GM23338 (cell line): ENCODE data around the gene SAA1. TPM values are rescaled to one million over a fixed set of nuclear protein-coding genes. Genes with fewer than 3 reads are reported as not detected.

Experiments
- ATAC-seq: fragments of 200-7000 bp; cut with Tn5 transposase; 3 replicates; pipeline ENCODE4 v1.9.1; 2020
- DNase-seq: peaks from one replicate; pipeline ENCODE4 v3.0.0-alpha.2; 2015; ENCODE audit warnings: low spot score
- H2AFZ ChIP-seq: fragments of 200-600 bp; sonication (generic); 2 replicates; pipeline ENCODE4 v1.8.0; 2016; ENCODE audit warnings: antibody characterized with exemption, mild to moderate bottlenecking, moderate library complexity
- H3F3A ChIP-seq: fragments of 200-600 bp; sonication (generic); replicated peaks from 2 replicates; pipeline ENCODE4 v1.8.0; 2017; ENCODE audit warnings: antibody characterized with exemption, mixed run types, low read depth
- H3K27ac ChIP-seq: fragments of 200-600 bp; sonication (generic); 2 replicates; pipeline ENCODE4 v1.6.1; 2016; ENCODE audit warnings: low read depth
- H3K27me3 ChIP-seq: fragments of 200-600 bp; sonication (generic); 2 replicates; pipeline ENCODE4 v1.8.0; 2016; ENCODE audit warnings: mild to moderate bottlenecking, mixed run types, moderate library complexity; ENCODE audit not compliant: insufficient read depth
- H3K36me3 ChIP-seq: fragments of 200-600 bp; sonication (generic); 2 replicates; pipeline ENCODE4 v1.8.0; 2016; ENCODE audit warnings: mild to moderate bottlenecking; ENCODE audit not compliant: insufficient read depth
- H3K4me1 ChIP-seq: fragments of 200-600 bp; sonication (generic); 2 replicates; pipeline ENCODE4 v1.8.0; 2016; ENCODE audit warnings: mild to moderate bottlenecking, moderate library complexity; ENCODE audit not compliant: insufficient read depth
- H3K4me2 ChIP-seq: fragments of 200-600 bp; sonication (generic); 2 replicates; pipeline ENCODE4 v1.7.1; 2017; ENCODE audit warnings: mixed run types
- H3K4me3 ChIP-seq: fragments of 200-600 bp; sonication (generic); 2 replicates; pipeline ENCODE4 v1.6.1; 2016; ENCODE audit warnings: mixed run types
- H3K79me2 ChIP-seq: fragments of 200-600 bp; sonication (generic); replicated peaks from 2 replicates; pipeline ENCODE4 v1.8.0; 2017; ENCODE audit warnings: mild to moderate bottlenecking; ENCODE audit not compliant: insufficient read depth
- H3K9me2 ChIP-seq: fragments of 200-600 bp; sonication (generic); 2 replicates; pipeline ENCODE4 v1.8.0; 2017; ENCODE audit not compliant: insufficient read depth
- H4K20me1 ChIP-seq: fragments of 200-600 bp; sonication (generic); replicated peaks from 2 replicates; pipeline ENCODE4 v1.8.0; 2017; ENCODE audit warnings: mild to moderate bottlenecking; ENCODE audit not compliant: insufficient read depth
- H3K27ac Mint-ChIP-seq: 2 replicates; pipeline ENCODE4 v1.8.0; 2020; ENCODE audit warnings: inconsistent platforms, mild to moderate bottlenecking, moderate library complexity, mixed read lengths
- H3K27me3 Mint-ChIP-seq: 3 replicates; pipeline ENCODE4 v1.8.0; 2022; ENCODE audit warnings: low read depth, mild to moderate bottlenecking, moderate library complexity, mixed read lengths, inconsistent platforms; ENCODE audit not compliant: insufficient read depth, poor library complexity
- H3K36me3 Mint-ChIP-seq: 3 replicates; pipeline ENCODE4 v1.8.0; 2021; ENCODE audit warnings: low read depth, mild to moderate bottlenecking, inconsistent platforms, moderate library complexity, mixed read lengths
- H3K4me1 Mint-ChIP-seq: 3 replicates; pipeline ENCODE4 v1.8.0; 2020; ENCODE audit warnings: mild to moderate bottlenecking, inconsistent platforms, mixed read lengths
- H3K4me3 Mint-ChIP-seq: 3 replicates; pipeline ENCODE4 v1.8.0; 2021; ENCODE audit warnings: moderate library complexity, mild to moderate bottlenecking, inconsistent platforms, mixed read lengths
- H3K9me3 Mint-ChIP-seq: 3 replicates; pipeline ENCODE4 v1.8.0; 2020; ENCODE audit warnings: moderate library complexity, mild to moderate bottlenecking, inconsistent platforms, mixed read lengths
- CREB1 ChIP-seq: fragments of 250-450 bp; sonication (Bioruptor Pico); IDR thresholded peaks from 2 replicates; pipeline ENCODE4 v1.5.0; 2020; ENCODE audit warnings: low read depth, mild to moderate bottlenecking, moderate library complexity
- EZH2 ChIP-seq: fragments of 200-600 bp; sonication (generic); IDR thresholded peaks from one replicate; pipeline ENCODE4 v1.8.0; 2017; ENCODE audit warnings: antibody characterized with exemption, mild to moderate bottlenecking, low read depth; ENCODE audit not compliant: unreplicated experiment
- EZH2phosphoT487 ChIP-seq: fragments of 200-600 bp; sonication (generic); IDR thresholded peaks from one replicate; pipeline ENCODE4 v1.8.1; 2018; ENCODE audit warnings: antibody characterized with exemption; ENCODE audit not compliant: unreplicated experiment
- NANOG ChIP-seq: IDR thresholded peaks from 2 replicates; pipeline ENCODE4 v1.6.1; 2016; ENCODE audit warnings: antibody characterized with exemption, borderline replicate concordance
- STAT1 ChIP-seq: IDR thresholded peaks from one replicate; pipeline ENCODE4 v1.6.1; 2016; ENCODE audit warnings: antibody characterized with exemption; ENCODE audit not compliant: unreplicated experiment
- ZNF331 ChIP-seq: fragments of 250-450 bp; sonication (Bioruptor Pico); IDR thresholded peaks from 2 replicates; pipeline ENCODE4 v1.5.0; 2020; ENCODE audit warnings: low read depth, mild to moderate bottlenecking, moderate library complexity
- polyA plus RNA-seq: library from polyadenylated mRNA; unstranded; fragments of >200 nt; fragmentation: Nextera tagmentation; extraction: Ambion mirVana; gene quantifications from 2 replicates; pipeline ENCODE4 v1.2.1, GENCODE V29; 2016
- total RNA-seq: library from RNA; depleted of rRNA; stranded (reverse); fragments of >200 nt; shearing (Covaris generic); gene quantifications from 2 replicates; pipeline ENCODE4 v1.2.3, GENCODE V29; 2014
- TF ChIP-seq, protein P1 (sequence below): fragments of 250-450 bp; sonication (Bioruptor Pico); IDR thresholded peaks from 2 replicates; pipeline ENCODE4 v1.5.0; 2020; ENCODE audit warnings: mild to moderate bottlenecking, moderate library complexity
- TF ChIP-seq, protein P2 (sequence below), 2 experiments: fragments of 200-600 bp in 1 of 2; sonication (generic) in 1 of 2; conservative IDR thresholded peaks; 2 replicates each; pipeline versions ENCODE4 v1.5.1 to v1.6.1; 2016 to 2017; ENCODE audit warnings: antibody characterized with exemption in 2 of 2, low read depth in 2 of 2, mild to moderate bottlenecking in 2 of 2, moderate library complexity in 1 of 2
- TF ChIP-seq, protein P3 (sequence below): IDR thresholded peaks from 2 replicates; pipeline ENCODE4 v1.6.1; 2016; ENCODE audit warnings: antibody characterized with exemption
- TF ChIP-seq, protein P4 (sequence below): IDR thresholded peaks from one replicate; pipeline ENCODE4 v1.6.1; 2018; ENCODE audit warnings: antibody characterized with exemption; ENCODE audit not compliant: unreplicated experiment

Gene SAA1
- total and polyA plus RNA-seq, 2 experiments from 2014 or later, result not detected

- TF ChIP-seq, protein P1, sequence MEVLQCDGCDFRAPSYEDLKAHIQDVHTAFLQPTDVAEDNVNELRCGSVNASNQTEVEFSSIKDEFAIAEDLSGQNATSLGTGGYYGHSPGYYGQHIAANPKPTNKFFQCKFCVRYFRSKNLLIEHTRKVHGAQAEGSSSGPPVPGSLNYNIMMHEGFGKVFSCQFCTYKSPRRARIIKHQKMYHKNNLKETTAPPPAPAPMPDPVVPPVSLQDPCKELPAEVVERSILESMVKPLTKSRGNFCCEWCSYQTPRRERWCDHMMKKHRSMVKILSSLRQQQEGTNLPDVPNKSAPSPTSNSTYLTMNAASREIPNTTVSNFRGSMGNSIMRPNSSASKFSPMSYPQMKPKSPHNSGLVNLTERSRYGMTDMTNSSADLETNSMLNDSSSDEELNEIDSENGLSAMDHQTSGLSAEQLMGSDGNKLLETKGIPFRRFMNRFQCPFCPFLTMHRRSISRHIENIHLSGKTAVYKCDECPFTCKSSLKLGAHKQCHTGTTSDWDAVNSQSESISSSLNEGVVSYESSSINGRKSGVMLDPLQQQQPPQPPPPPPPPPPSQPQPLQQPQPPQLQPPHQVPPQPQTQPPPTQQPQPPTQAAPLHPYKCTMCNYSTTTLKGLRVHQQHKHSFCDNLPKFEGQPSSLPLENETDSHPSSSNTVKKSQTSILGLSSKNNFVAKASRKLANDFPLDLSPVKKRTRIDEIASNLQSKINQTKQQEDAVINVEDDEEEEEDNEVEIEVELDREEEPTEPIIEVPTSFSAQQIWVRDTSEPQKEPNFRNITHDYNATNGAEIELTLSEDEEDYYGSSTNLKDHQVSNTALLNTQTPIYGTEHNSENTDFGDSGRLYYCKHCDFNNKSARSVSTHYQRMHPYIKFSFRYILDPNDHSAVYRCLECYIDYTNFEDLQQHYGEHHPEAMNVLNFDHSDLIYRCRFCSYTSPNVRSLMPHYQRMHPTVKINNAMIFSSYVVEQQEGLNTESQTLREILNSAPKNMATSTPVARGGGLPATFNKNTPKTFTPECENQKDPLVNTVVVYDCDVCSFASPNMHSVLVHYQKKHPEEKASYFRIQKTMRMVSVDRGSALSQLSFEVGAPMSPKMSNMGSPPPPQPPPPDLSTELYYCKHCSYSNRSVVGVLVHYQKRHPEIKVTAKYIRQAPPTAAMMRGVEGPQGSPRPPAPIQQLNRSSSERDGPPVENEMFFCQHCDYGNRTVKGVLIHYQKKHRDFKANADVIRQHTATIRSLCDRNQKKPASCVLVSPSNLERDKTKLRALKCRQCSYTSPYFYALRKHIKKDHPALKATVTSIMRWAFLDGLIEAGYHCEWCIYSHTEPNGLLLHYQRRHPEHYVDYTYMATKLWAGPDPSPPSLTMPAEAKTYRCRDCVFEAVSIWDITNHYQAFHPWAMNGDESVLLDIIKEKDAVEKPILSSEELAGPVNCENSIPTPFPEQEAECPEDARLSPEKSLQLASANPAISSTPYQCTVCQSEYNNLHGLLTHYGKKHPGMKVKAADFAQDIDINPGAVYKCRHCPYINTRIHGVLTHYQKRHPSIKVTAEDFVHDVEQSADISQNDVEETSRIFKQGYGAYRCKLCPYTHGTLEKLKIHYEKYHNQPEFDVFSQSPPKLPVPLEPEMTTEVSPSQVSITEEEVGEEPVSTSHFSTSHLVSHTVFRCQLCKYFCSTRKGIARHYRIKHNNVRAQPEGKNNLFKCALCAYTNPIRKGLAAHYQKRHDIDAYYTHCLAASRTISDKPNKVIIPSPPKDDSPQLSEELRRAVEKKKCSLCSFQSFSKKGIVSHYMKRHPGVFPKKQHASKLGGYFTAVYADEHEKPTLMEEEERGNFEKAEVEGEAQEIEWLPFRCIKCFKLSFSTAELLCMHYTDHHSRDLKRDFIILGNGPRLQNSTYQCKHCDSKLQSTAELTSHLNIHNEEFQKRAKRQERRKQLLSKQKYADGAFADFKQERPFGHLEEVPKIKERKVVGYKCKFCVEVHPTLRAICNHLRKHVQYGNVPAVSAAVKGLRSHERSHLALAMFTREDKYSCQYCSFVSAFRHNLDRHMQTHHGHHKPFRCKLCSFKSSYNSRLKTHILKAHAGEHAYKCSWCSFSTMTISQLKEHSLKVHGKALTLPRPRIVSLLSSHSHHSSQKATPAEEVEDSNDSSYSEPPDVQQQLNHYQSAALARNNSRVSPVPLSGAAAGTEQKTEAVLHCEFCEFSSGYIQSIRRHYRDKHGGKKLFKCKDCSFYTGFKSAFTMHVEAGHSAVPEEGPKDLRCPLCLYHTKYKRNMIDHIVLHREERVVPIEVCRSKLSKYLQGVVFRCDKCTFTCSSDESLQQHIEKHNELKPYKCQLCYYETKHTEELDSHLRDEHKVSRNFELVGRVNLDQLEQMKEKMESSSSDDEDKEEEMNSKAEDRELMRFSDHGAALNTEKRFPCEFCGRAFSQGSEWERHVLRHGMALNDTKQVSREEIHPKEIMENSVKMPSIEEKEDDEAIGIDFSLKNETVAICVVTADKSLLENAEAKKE (CRISPR knock-in tag), result no peak
These were observed 41.5 kb downstream of the SAA1 start (continued) for GRCh38 chr11:18307461-18308139.

DNA sequence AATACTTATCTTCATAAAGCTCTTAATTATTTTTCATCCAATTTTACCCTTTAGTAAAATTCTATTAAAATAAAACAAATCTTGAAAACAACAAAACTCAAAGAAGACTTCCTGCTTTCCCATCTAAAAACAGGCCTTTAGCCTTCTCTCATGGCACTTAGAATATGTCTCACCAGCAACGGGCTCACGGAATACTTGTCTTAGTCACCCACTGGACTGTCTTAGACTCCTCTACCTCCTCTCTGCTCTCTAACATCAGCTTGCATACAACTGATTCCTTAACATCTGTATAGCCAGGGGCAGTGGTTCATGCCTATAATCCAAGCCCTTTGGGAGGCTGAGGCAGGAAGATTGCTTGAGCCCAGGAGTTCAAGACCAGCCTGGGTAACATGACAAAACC lies 42.2 kb downstream of the SAA1 start:
- peaks cover 55% of the 10 kb centered on the region for H3K36me3 Mint-ChIP-seq
- H3K36me3 ChIP-seq, result peaks cover 51% of the 10 kb centered on the region
- TF ChIP-seq, protein P2, sequence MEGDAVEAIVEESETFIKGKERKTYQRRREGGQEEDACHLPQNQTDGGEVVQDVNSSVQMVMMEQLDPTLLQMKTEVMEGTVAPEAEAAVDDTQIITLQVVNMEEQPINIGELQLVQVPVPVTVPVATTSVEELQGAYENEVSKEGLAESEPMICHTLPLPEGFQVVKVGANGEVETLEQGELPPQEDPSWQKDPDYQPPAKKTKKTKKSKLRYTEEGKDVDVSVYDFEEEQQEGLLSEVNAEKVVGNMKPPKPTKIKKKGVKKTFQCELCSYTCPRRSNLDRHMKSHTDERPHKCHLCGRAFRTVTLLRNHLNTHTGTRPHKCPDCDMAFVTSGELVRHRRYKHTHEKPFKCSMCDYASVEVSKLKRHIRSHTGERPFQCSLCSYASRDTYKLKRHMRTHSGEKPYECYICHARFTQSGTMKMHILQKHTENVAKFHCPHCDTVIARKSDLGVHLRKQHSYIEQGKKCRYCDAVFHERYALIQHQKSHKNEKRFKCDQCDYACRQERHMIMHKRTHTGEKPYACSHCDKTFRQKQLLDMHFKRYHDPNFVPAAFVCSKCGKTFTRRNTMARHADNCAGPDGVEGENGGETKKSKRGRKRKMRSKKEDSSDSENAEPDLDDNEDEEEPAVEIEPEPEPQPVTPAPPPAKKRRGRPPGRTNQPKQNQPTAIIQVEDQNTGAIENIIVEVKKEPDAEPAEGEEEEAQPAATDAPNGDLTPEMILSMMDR (conservative IDR thresholded peaks at IDR 0.05; ENCODE audit: low read depth in 2 of 2), result no peak
- TF ChIP-seq, protein P3, sequence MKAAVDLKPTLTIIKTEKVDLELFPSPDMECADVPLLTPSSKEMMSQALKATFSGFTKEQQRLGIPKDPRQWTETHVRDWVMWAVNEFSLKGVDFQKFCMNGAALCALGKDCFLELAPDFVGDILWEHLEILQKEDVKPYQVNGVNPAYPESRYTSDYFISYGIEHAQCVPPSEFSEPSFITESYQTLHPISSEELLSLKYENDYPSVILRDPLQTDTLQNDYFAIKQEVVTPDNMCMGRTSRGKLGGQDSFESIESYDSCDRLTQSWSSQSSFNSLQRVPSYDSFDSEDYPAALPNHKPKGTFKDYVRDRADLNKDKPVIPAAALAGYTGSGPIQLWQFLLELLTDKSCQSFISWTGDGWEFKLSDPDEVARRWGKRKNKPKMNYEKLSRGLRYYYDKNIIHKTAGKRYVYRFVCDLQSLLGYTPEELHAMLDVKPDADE, result no peak
- TF ChIP-seq, protein P4, sequence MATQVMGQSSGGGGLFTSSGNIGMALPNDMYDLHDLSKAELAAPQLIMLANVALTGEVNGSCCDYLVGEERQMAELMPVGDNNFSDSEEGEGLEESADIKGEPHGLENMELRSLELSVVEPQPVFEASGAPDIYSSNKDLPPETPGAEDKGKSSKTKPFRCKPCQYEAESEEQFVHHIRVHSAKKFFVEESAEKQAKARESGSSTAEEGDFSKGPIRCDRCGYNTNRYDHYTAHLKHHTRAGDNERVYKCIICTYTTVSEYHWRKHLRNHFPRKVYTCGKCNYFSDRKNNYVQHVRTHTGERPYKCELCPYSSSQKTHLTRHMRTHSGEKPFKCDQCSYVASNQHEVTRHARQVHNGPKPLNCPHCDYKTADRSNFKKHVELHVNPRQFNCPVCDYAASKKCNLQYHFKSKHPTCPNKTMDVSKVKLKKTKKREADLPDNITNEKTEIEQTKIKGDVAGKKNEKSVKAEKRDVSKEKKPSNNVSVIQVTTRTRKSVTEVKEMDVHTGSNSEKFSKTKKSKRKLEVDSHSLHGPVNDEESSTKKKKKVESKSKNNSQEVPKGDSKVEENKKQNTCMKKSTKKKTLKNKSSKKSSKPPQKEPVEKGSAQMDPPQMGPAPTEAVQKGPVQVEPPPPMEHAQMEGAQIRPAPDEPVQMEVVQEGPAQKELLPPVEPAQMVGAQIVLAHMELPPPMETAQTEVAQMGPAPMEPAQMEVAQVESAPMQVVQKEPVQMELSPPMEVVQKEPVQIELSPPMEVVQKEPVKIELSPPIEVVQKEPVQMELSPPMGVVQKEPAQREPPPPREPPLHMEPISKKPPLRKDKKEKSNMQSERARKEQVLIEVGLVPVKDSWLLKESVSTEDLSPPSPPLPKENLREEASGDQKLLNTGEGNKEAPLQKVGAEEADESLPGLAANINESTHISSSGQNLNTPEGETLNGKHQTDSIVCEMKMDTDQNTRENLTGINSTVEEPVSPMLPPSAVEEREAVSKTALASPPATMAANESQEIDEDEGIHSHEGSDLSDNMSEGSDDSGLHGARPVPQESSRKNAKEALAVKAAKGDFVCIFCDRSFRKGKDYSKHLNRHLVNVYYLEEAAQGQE, result no peak
- TF ChIP-seq ZNF331 (CRISPR knock-in tag) (no peak), CREB1 (CRISPR knock-in tag) (no peak), EZH2 (no peak), NANOG (no peak), EZH2phosphoT487 (no peak), STAT1 (no peak)

More for the DNA sequence above, 42.2 kb downstream of the SAA1 start:
- H3K4me3 ChIP-seq, result no peak overlapping the region
- no peak overlapping the region for H3K4me2 ChIP-seq
- no peaks in the 10 kb centered on the region for H3K9me2 ChIP-seq
- Mint-ChIP-seq H3K9me3 (no peaks in the 10 kb centered on the region), H3K27ac (no peak overlapping the region), H3K4me1 (no peaks in the 10 kb centered on the region), H3K27me3 (no peaks in the 10 kb centered on the region), H3K4me3 (no peak overlapping the region)
- H3K4me1 ChIP-seq, result no peaks in the 10 kb centered on the region
- H2AFZ ChIP-seq, result no peak overlapping the region
- ATAC-seq (no peak), DNase-seq (no peak)
- no peaks in the 10 kb centered on the region for H3F3A ChIP-seq
- no peak overlapping the region for H3K27ac ChIP-seq
- no peaks in the 10 kb centered on the region for H3K27me3 ChIP-seq
- peaks cover 11% of the 10 kb centered on the region for H3K79me2 ChIP-seq
- H4K20me1 ChIP-seq, result peaks cover under 1% of the 10 kb centered on the region
